Keratinocyte (primary cell): ENCODE data around the gene CLSTN2. TPM values are rescaled to one million over a fixed set of nuclear protein-coding genes. Genes with fewer than 3 reads are reported as not detected.

Experiments
- DNase-seq: peaks from one replicate; pipeline ENCODE4 v3.0.0-alpha.2; 2011; ENCODE audit warnings: low read depth, missing footprints, low spot score
- FAIRE-seq: peaks from 2 replicates; lab custom pipeline; 2011; peaks lifted over from hg19 to GRCh38; lab: Jason Lieb, UNC
- H2AFZ ChIP-seq: 2 replicates; pipeline ENCODE4 v1.6.0; 2012; ENCODE audit warnings: low read length, control low read depth, inconsistent platforms; ENCODE audit not compliant: control insufficient read depth
- H3K27ac ChIP-seq: 2 replicates; pipeline ENCODE4 v1.5.1; 2011; ENCODE audit warnings: low read length; ENCODE audit not compliant: control insufficient read depth, insufficient read depth
- H3K27me3 ChIP-seq: 3 replicates; pipeline ENCODE4 v1.6.0; 2011; ENCODE audit warnings: low read length; ENCODE audit not compliant: control insufficient read depth, insufficient read depth; ENCODE audit errors: extremely low read depth
- H3K36me3 ChIP-seq, 2 experiments: 2 replicates in 1 of 2; 3 replicates in 1 of 2; pipeline ENCODE4 v1.5.1; 2011; ENCODE audit warnings: low read length in 2 of 2, mild to moderate bottlenecking in 1 of 2; ENCODE audit not compliant: control insufficient read depth in 2 of 2, insufficient read depth in 2 of 2; ENCODE audit errors: extremely low read depth in 1 of 2
- H3K4me1 ChIP-seq: 3 replicates; pipeline ENCODE4 v1.5.1; 2011; ENCODE audit warnings: low read length; ENCODE audit not compliant: control insufficient read depth, insufficient read depth; ENCODE audit errors: extremely low read depth
- H3K4me2 ChIP-seq: 3 replicates; pipeline ENCODE4 v1.6.0; 2011; ENCODE audit warnings: low read depth, low read length; ENCODE audit not compliant: control insufficient read depth, insufficient read depth; ENCODE audit errors: extremely low read depth
- H3K4me3 ChIP-seq, 3 experiments: fragments of 200-600 bp in 1 of 3; sonication (generic) in 1 of 3; 2 replicates in 2 of 3; 3 replicates in 1 of 3; pipeline ENCODE4 v1.5.1; 2011 to 2016; ENCODE audit warnings: low read length in 3 of 3, mild to moderate bottlenecking in 3 of 3, control low read depth in 2 of 3, inconsistent platforms in 1 of 3, low read depth in 1 of 3, mixed read lengths in 1 of 3, mixed run types in 1 of 3, moderate library complexity in 1 of 3; ENCODE audit not compliant: control insufficient read depth in 2 of 3, insufficient read depth in 2 of 3; ENCODE audit errors: extremely low read depth in 1 of 3
- H3K79me2 ChIP-seq: 2 replicates; pipeline ENCODE4 v1.6.0; 2012; ENCODE audit warnings: low read length; ENCODE audit not compliant: control insufficient read depth, insufficient read depth
- H3K9ac ChIP-seq: 3 replicates; pipeline ENCODE4 v1.6.0; 2011; ENCODE audit warnings: low read length; ENCODE audit not compliant: control insufficient read depth, insufficient read depth; ENCODE audit errors: extremely low read depth
- H3K9me1 ChIP-seq: 3 replicates; pipeline ENCODE4 v1.6.0; 2011; ENCODE audit warnings: low read length; ENCODE audit not compliant: control insufficient read depth, insufficient read depth; ENCODE audit errors: extremely low read depth
- H3K9me3 ChIP-seq: 2 replicates; pipeline ENCODE4 v1.5.1; 2012; ENCODE audit warnings: low read depth, low read length; ENCODE audit not compliant: control insufficient read depth
- H4K20me1 ChIP-seq: 3 replicates; pipeline ENCODE4 v1.6.0; 2011; ENCODE audit warnings: low read length; ENCODE audit not compliant: control insufficient read depth, insufficient read depth; ENCODE audit errors: extremely low read depth
- CTCF ChIP-seq, 3 experiments: IDR thresholded peaks in 1 of 3; conservative IDR thresholded peaks in 1 of 3; optimal IDR thresholded peaks in 1 of 3; 2 replicates in 2 of 3; 3 replicates in 1 of 3; pipeline versions ENCODE3 to v1.5.1; 2011; ENCODE audit warnings: low read length in 3 of 3, mild to moderate bottlenecking in 3 of 3, moderate library complexity in 2 of 3, control low read depth in 1 of 3, inconsistent platforms in 1 of 3; ENCODE audit not compliant: insufficient read depth in 2 of 3; ENCODE audit errors: extremely low read depth in 1 of 3
- EZH2 ChIP-seq: IDR thresholded peaks from one replicate; pipeline ENCODE4 v1.6.1; 2012; ENCODE audit warnings: inconsistent platforms, mild to moderate bottlenecking, low read length, moderate library complexity
- dilution Hi-C: fragments of 300-500 bp; cut with MboI; formaldehyde crosslinking; loops from one replicate; pipeline ENCODE4 v1.7.0; 2020; ENCODE audit warnings: low sequenced_read_pairs; ENCODE audit not compliant: extremely low pct_ligation_motif_present
- polyA plus RNA-seq, 5 experiments: library from polyadenylated mRNA; depleted of rRNA in 3 of 5; stranded (reverse) in 3 of 5; stranded (forward) in 1 of 5; unstranded in 1 of 5; fragments of >200 nt; gene quantifications; 1 replicate in 1 of 5; 2 replicates in 3 of 5; 3 replicates in 1 of 5; pipeline versions ENCODE4 v1.2.1 to v1.2.3, GENCODE V29; 2011 to 2012; ENCODE audit warnings: missing spikeins in 2 of 5, low read depth in 1 of 5, low replicate concordance in 1 of 5

Gene CLSTN2
- polyA plus RNA-seq, 1 donor (not counting 4 experiments of a cell fraction or from before 2014, with no cell fraction given), result 0.09 TPM

GRCh38 chr3:140394488-140395133, 459.6 kb downstream of the CLSTN2 start:
- Histone ChIP-seq H3K9me3 (no peaks in the 10 kb centered on the region), H4K20me1 (no peaks in the 10 kb centered on the region), H3K27me3 (no peaks in the 10 kb centered on the region), H3K4me1 (peaks cover 10% of the 10 kb centered on the region), H3K27ac (no peak overlapping the region), H3K4me3 (no peak overlapping the region), H3K9ac (no peak overlapping the region), H3K36me3 (no peaks in the 10 kb centered on the region), H3K9me1 (no peaks in the 10 kb centered on the region), H3K4me2 (no peak overlapping the region), H3K79me2 (no peaks in the 10 kb centered on the region), H2AFZ (no peak overlapping the region)
- dilution Hi-C loops, result no loop called here
- TF ChIP-seq EZH2 (no peak), CTCF (optimal IDR thresholded peaks at IDR 0.05 in 1 of 3, IDR thresholded peaks at IDR 0.05 in 1 of 3, conservative IDR thresholded peaks at IDR 0.05 in 1 of 3; ENCODE audit: extremely low read depth in 1 of 3, insufficient read depth in 2 of 3, low read length in 3 of 3) (no peak)
- DNase-seq, result no peak
- FAIRE-seq, result peak; percentile 75

- H2AFZ ChIP-seq, result no peak overlapping the region
- H3K79me2 ChIP-seq, result no peaks in the 10 kb centered on the region
- dilution Hi-C loops, result no loop called here
Measured at GRCh38 chr3:140395134-140396075, 460.4 kb downstream of the CLSTN2 start.

More at GRCh38 chr3:140395134-140396075, 460.4 kb downstream of the CLSTN2 start:
- FAIRE-seq (no peak), DNase-seq (no peak)
- Histone ChIP-seq H3K36me3 (no peaks in the 10 kb centered on the region), H3K27ac (no peak overlapping the region), H4K20me1 (no peaks in the 10 kb centered on the region), H3K9ac (no peak overlapping the region), H3K4me3 (no peak overlapping the region), H3K4me2 (no peak overlapping the region), H3K9me3 (no peaks in the 10 kb centered on the region), H3K4me1 (peaks cover 10% of the 10 kb centered on the region), H3K9me1 (no peaks in the 10 kb centered on the region), H3K27me3 (no peaks in the 10 kb centered on the region)
- TF ChIP-seq EZH2 (no peak), CTCF (optimal IDR thresholded peaks at IDR 0.05 in 1 of 3, IDR thresholded peaks at IDR 0.05 in 1 of 3, conservative IDR thresholded peaks at IDR 0.05 in 1 of 3; ENCODE audit: extremely low read depth in 1 of 3, insufficient read depth in 2 of 3, low read length in 3 of 3) (no peak)
